Gastroesophageal sphincter (tissue), 4 donors: ENCODE results near the gene TLR6. TPM values are rescaled to one million over a fixed set of nuclear protein-coding genes. Genes with fewer than 3 reads are reported as not detected.

Experiments
- ATAC-seq: fragments of 150-250 bp; one replicate; pipeline ENCODE4 v1.9.1; 2016; ENCODE audit warnings: mild to moderate bottlenecking, moderate library complexity
- H3K27ac ChIP-seq, 4 donors: fragments of 200-600 bp; sonication (generic) in 3 of 4; 1 replicate in 3 of 4; 2 replicates in 1 of 4; pipeline ENCODE4 v1.5.1; 2016 to 2019
- H3K27me3 ChIP-seq: fragments of 200-600 bp; sonication (generic); one replicate; pipeline ENCODE4 v1.5.1; 2019
- H3K36me3 ChIP-seq, 2 donors: fragments of 200-600 bp; sonication (generic); one replicate each; pipeline ENCODE4 v1.5.1; 2019; ENCODE audit warnings: control low read depth in 1 of 2
- H3K4me1 ChIP-seq, 3 donors: fragments of 200-600 bp; sonication (generic); 1 replicate in 2 of 3; 2 replicates in 1 of 3; pipeline ENCODE4 v1.5.1; 2016 to 2019; ENCODE audit warnings: control low read depth in 2 of 3
- H3K4me3 ChIP-seq, 2 donors: fragments of 200-600 bp; sonication (generic); one replicate each; pipeline ENCODE4 v1.5.1; 2019; ENCODE audit warnings: mild to moderate bottlenecking in 1 of 2, moderate library complexity in 1 of 2
- H3K9me3 ChIP-seq, 3 donors: fragments of 200-600 bp; sonication (generic); one replicate each; pipeline ENCODE4 v1.5.1; 2017 to 2019; ENCODE audit warnings: control low read depth in 2 of 3
- EP300 ChIP-seq: sonication (generic); formaldehyde crosslinking; IDR thresholded peaks from one replicate; pipeline ENCODE4 v1.6.1; 2017; ENCODE audit warnings: antibody characterized with exemption, mild to moderate bottlenecking
- POLR2A ChIP-seq, 2 donors: fragments of 450-650 bp; IDR thresholded peaks; one replicate each; pipeline ENCODE4 v1.6.1; 2017; ENCODE audit warnings: antibody characterized with exemption in 2 of 2, mild to moderate bottlenecking in 2 of 2, moderate library complexity in 1 of 2
- POLR2AphosphoS5 ChIP-seq: sonication (generic); formaldehyde crosslinking; IDR thresholded peaks from one replicate; pipeline ENCODE4 v1.6.1; 2017; ENCODE audit warnings: antibody characterized with exemption
- WGBS, 2 donors: methylation state at CpG; one replicate each; pipeline ENCODE4 v1.1.5; 2018; ENCODE audit warnings: low coverage in 1 of 2; 5-methylcytosine and 5-hydroxymethylcytosine counted together
- total RNA-seq, 4 donors: library from RNA; depleted of rRNA; stranded (reverse); fragments of >200 nt; gene quantifications; one replicate each; pipeline ENCODE4 v1.1.0, GENCODE V29; 2016
- TF ChIP-seq, protein P1 (sequence below), 4 experiments: fragments of 200-600 bp in 2 of 4; fragments of 450-650 bp in 2 of 4; sonication (generic) in 1 of 4; IDR thresholded peaks; one replicate each; pipeline ENCODE4 v1.5.1; 2017 to 2019; ENCODE audit warnings: antibody characterized with exemption in 4 of 4, mild to moderate bottlenecking in 2 of 4, moderate library complexity in 2 of 4

The TLR6 gene
- total RNA-seq, 4 donors from 2014 or later, result 1.4 to 2.4 (median 2.0) TPM

GRCh38 chr4:38902695-38903094 lies 46.1 kb upstream of the TLR6 start:
- H3K27me3 ChIP-seq, result no peaks in the 10 kb centered on the region
- TF ChIP-seq POLR2A (IDR thresholded peaks at IDR 0.05), result no peak
- no peak for TF ChIP-seq EP300
- no peak for TF ChIP-seq POLR2AphosphoS5
- TF ChIP-seq, protein P1, sequence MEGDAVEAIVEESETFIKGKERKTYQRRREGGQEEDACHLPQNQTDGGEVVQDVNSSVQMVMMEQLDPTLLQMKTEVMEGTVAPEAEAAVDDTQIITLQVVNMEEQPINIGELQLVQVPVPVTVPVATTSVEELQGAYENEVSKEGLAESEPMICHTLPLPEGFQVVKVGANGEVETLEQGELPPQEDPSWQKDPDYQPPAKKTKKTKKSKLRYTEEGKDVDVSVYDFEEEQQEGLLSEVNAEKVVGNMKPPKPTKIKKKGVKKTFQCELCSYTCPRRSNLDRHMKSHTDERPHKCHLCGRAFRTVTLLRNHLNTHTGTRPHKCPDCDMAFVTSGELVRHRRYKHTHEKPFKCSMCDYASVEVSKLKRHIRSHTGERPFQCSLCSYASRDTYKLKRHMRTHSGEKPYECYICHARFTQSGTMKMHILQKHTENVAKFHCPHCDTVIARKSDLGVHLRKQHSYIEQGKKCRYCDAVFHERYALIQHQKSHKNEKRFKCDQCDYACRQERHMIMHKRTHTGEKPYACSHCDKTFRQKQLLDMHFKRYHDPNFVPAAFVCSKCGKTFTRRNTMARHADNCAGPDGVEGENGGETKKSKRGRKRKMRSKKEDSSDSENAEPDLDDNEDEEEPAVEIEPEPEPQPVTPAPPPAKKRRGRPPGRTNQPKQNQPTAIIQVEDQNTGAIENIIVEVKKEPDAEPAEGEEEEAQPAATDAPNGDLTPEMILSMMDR (IDR thresholded peaks at IDR 0.05), result peak; percentile 15 to 52 (median 41)
- peaks cover 0 to 38% of the 10 kb centered on the region in 2 donors for H3K36me3 ChIP-seq
- no peak overlapping the region for H3K4me3 ChIP-seq
- no peak for ATAC-seq
- peaks cover 4 to 36% (median 4%) of the 10 kb centered on the region in 3 donors for H3K4me1 ChIP-seq
- H3K27ac ChIP-seq, result no peak overlapping the region
- no peaks in the 10 kb centered on the region for H3K9me3 ChIP-seq

GRCh38 chr4:38902221-38902620 lies 45.6 kb upstream of the TLR6 start:
- peaks cover 0 to 33% of the 10 kb centered on the region in 2 donors for H3K36me3 ChIP-seq
- no peak for ATAC-seq
- peaks cover 4 to 39% (median 4%) of the 10 kb centered on the region in 3 donors for H3K4me1 ChIP-seq
- no peaks in the 10 kb centered on the region for H3K27me3 ChIP-seq
- no peak overlapping the region for H3K27ac ChIP-seq
- no peaks in the 10 kb centered on the region for H3K9me3 ChIP-seq
- no peak for TF ChIP-seq POLR2A (IDR thresholded peaks at IDR 0.05)
- TF ChIP-seq, protein P1 (IDR thresholded peaks at IDR 0.05), result no peak
- TF ChIP-seq EP300, result no peak
- no peak for TF ChIP-seq POLR2AphosphoS5
- no peak overlapping the region for H3K4me3 ChIP-seq
- WGBS, 2 donors, result 77 to 80% methylated on average over 5 of the region's 5 CpGs

DNA sequence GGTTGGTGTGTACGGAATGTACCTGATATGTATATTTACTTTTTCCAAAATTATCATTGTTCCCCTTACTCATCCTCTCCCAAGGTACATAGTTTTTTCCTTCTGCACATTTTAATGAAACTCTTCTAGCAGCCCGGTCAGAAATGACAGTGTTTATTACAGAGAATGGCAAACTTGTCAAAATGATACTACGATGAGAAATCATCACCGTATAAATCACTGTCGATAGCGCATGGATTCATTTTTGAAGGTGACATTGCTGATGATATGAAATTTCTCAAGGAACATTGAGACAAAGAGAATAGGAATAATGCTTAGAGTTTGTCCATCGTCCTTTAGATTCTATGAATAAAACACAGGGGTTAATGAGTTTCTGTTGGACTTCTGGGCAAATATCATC lies 41.6 kb upstream of the TLR6 start:
- Histone ChIP-seq H3K36me3 (peaks cover 0 to 37% of the 10 kb centered on the region in 2 donors), H3K4me1 (peaks cover 0 to 17% (median 4%) of the 10 kb centered on the region in 3 donors), H3K4me3 (no peak overlapping the region), H3K27me3 (no peaks in the 10 kb centered on the region), H3K27ac (no peak overlapping the region), H3K9me3 (no peaks in the 10 kb centered on the region)
- TF ChIP-seq POLR2AphosphoS5 (no peak), EP300 (no peak), POLR2A (IDR thresholded peaks at IDR 0.05) (no peak)
- TF ChIP-seq, protein P1 (IDR thresholded peaks at IDR 0.05), result no peak
- 81 to 82% methylated on average over 6 to 7 of the region's 7 CpGs for WGBS, 2 donors
- no peak for ATAC-seq

DNA sequence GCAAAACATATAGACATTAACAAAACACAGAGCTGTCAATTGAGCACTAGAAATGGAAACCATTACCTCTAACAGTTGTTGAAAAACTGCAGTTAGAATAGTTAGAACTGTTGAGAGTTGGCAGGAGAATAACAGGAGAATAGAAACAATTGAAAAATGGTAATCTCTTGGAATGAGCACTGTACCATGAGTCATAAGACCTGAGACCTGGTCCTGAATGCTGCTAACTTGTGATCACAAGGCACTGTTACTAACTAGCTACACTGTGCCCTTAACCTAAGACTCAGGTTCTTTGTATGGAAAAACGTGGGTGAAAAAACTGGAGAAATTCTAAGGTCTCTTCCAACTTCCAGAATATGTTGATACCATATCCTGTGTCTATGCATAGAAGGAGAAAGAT lies 40.3 kb upstream of the TLR6 start:
- TF ChIP-seq, protein P1 (IDR thresholded peaks at IDR 0.05), result no peak
- TF ChIP-seq EP300 (no peak), POLR2AphosphoS5 (no peak), POLR2A (IDR thresholded peaks at IDR 0.05) (no peak)
- Histone ChIP-seq H3K27ac (no peak overlapping the region), H3K4me3 (no peak overlapping the region), H3K27me3 (no peaks in the 10 kb centered on the region), H3K9me3 (no peaks in the 10 kb centered on the region), H3K36me3 (peaks cover 0 to 50% of the 10 kb centered on the region in 2 donors), H3K4me1 (peaks cover 0 to 8% (median 0%) of the 10 kb centered on the region in 3 donors)
- ATAC-seq, result no peak
- WGBS, 2 donors, result 50% methylated on average over 1 of the region's 1 CpG; no CpG with 5 or more reads in 1 of the 2 donors

GRCh38 chr4:38894322-38894982 lies 37.8 kb upstream of the TLR6 start:
- Histone ChIP-seq H3K9me3 (no peaks in the 10 kb centered on the region), H3K36me3 (peaks cover 0 to 58% of the 10 kb centered on the region in 2 donors), H3K27me3 (no peaks in the 10 kb centered on the region), H3K4me1 (peaks cover 6 to 23% (median 6%) of the 10 kb centered on the region in 3 donors), H3K27ac (no peak overlapping the region), H3K4me3 (no peak overlapping the region)
- TF ChIP-seq POLR2AphosphoS5, result no peak
- TF ChIP-seq, protein P1 (IDR thresholded peaks at IDR 0.05), result no peak
- TF ChIP-seq POLR2A (IDR thresholded peaks at IDR 0.05), result no peak
- TF ChIP-seq EP300, result no peak
- no peak for ATAC-seq
- WGBS, 2 donors, result 65 to 90% methylated on average over 5 to 7 of the region's 7 CpGs
